Stimulated activated CD4-positive, alpha-beta T cell treated with anti-CD3 and anti-CD28 coated beads, Interleukin-12 subunit alpha, Interleukin-12 subunit beta, amount 100 ng/mL, for 4 hours (primary cell): ENCODE measurements around the gene FAM216B.
"Not testable (repeated sequence)": the region's sequence is repeated elsewhere in the genome, so short reads cannot be mapped to it uniquely, and the experiment has no call there.

Experiments
- DNase-seq: peaks from one replicate; pipeline ENCODE4 v3.0.0-alpha.2; 2020

The FAM216B gene

GRCh38 chr13:42786715-42787114 is 5.3 kb downstream of the FAM216B start:
- DNase-seq, result no peak

GRCh38 chr13:42788601-42789000 is 7.2 kb downstream of the FAM216B start:
- no peak for DNase-seq

GRCh38 chr13:42792154-42792553 is 10.8 kb downstream of the FAM216B start:
- no peak for DNase-seq

- DNase-seq, result no peak
These were observed 13.3 kb downstream of the FAM216B start for GRCh38 chr13:42794577-42795275.

GRCh38 chr13:42795666-42796065 is 14.3 kb downstream of the FAM216B start:
- DNase-seq, result no peak

- DNase-seq, result no peak
These were observed 15.5 kb downstream of the FAM216B start for GRCh38 chr13:42796747-42797356.

- DNase-seq, result no peak
These were observed 16.7 kb downstream of the FAM216B start for GRCh38 chr13:42798118-42798517.

GRCh38 chr13:42800109-42800643 is 18.8 kb downstream of the FAM216B start:
- no peak for DNase-seq

GRCh38 chr13:42803563-42804204 is 22.3 kb downstream of the FAM216B start:
- DNase-seq, result no peak

- DNase-seq, result no peak
These were observed 23.0 kb downstream of the FAM216B start for GRCh38 chr13:42804244-42804874.

GRCh38 chr13:42807241-42807640 is 25.9 kb downstream of the FAM216B start:
- no peak for DNase-seq

- DNase-seq, result no peak
These were observed 26.5 kb downstream of the FAM216B start for GRCh38 chr13:42807866-42808265.

- DNase-seq, result no peak
These were observed 27.1 kb downstream of the FAM216B start for GRCh38 chr13:42808341-42808940.

- DNase-seq, result no peak
These were observed 30.9 kb downstream of the FAM216B start for GRCh38 chr13:42812316-42812715.

- no peak for DNase-seq
These were observed 33.5 kb downstream of the FAM216B start for GRCh38 chr13:42814868-42815267.

- DNase-seq, result no peak
These were observed 34.3 kb downstream of the FAM216B start for GRCh38 chr13:42815681-42816080.

- DNase-seq, result no peak
These were observed 35.2 kb downstream of the FAM216B start for GRCh38 chr13:42816538-42816937.

- DNase-seq, result not testable (repeated sequence)
These were observed 38.3 kb downstream of the FAM216B start for GRCh38 chr13:42819687-42820086.

- no peak for DNase-seq
These were observed 39.1 kb downstream of the FAM216B start for GRCh38 chr13:42820451-42820850.

- DNase-seq, result no peak
These were observed 40.1 kb downstream of the FAM216B start for GRCh38 chr13:42821437-42821836.

- no peak for DNase-seq
These were observed 51.1 kb downstream of the FAM216B start for GRCh38 chr13:42832341-42833096.

GRCh38 chr13:42834946-42835345 is 53.6 kb downstream of the FAM216B start:
- DNase-seq, result no peak
